ENCODE measurements around the gene SLMAP.

- TF ChIP-seq CTCF (IDR thresholded peaks at IDR 0.05 in 4 of 5, conservative IDR thresholded peaks at IDR 0.05 in 1 of 5): no peak
- TF ChIP-seq POLR2A (IDR thresholded peaks at IDR 0.05): no peak
Measured at GRCh38 chr3:57827757-57828156, 71.6 kb downstream of the SLMAP start.
